NCI-H2227 treated with DMSO at 0.1 percent for 48 hours (cell line): ENCODE results near the gene OLFM1.

ENCODE experiments used
- DNase-seq: peaks from one replicate; lab custom pipeline; 2025; lab: John Stamatoyannopoulos, UW

Gene OLFM1

GRCh38 chr9:135087489-135087792 is at the start of gene OLFM1:
Gene OLFM1, plus strand, starts transcription at chr9:135087668. Its CDS starts 322 bp downstream, at chr9:135087990.
- peak; percentile 28 for DNase-seq

GRCh38 chr9:135038331-135038730 is 49.1 kb upstream of the OLFM1 start:
- no peak for DNase-seq

GRCh38 chr9:135038826-135039225 is 48.6 kb upstream of the OLFM1 start:
- DNase-seq: no peak

- DNase-seq: no peak
Measured at GRCh38 chr9:135039266-135039870, 48.1 kb upstream of the OLFM1 start.

GRCh38 chr9:135039916-135040645 is 47.4 kb upstream of the OLFM1 start:
- no peak for DNase-seq

- no peak for DNase-seq
Measured at GRCh38 chr9:135040892-135041291, 46.6 kb upstream of the OLFM1 start.

GRCh38 chr9:135043345-135043744 is 44.1 kb upstream of the OLFM1 start:
- DNase-seq: no peak

GRCh38 chr9:135045264-135045927 is 42.1 kb upstream of the OLFM1 start:
- DNase-seq: no peak

GRCh38 chr9:135045928-135046738 is 41.3 kb upstream of the OLFM1 start:
- no peak for DNase-seq

- no peak for DNase-seq
Measured at GRCh38 chr9:135046739-135047350, 40.6 kb upstream of the OLFM1 start.

- no peak for DNase-seq
Measured at GRCh38 chr9:135047521-135047920, 39.9 kb upstream of the OLFM1 start.

- no peak for DNase-seq
Measured at GRCh38 chr9:135048046-135048757, 39.3 kb upstream of the OLFM1 start.

- DNase-seq: peak; percentile 77
Measured at GRCh38 chr9:135048758-135049444, 38.6 kb upstream of the OLFM1 start.

GRCh38 chr9:135049460-135049859 is 38.0 kb upstream of the OLFM1 start:
- no peak for DNase-seq

GRCh38 chr9:135050072-135050990 is 37.1 kb upstream of the OLFM1 start:
- DNase-seq: no peak

- DNase-seq: no peak
Measured at GRCh38 chr9:135051316-135052038, 36.0 kb upstream of the OLFM1 start.

- DNase-seq: no peak
Measured at GRCh38 chr9:135053133-135053532, 34.3 kb upstream of the OLFM1 start.

- DNase-seq: no peak
Measured at GRCh38 chr9:135055181-135055580, 32.3 kb upstream of the OLFM1 start.

GRCh38 chr9:135056541-135056940 is 30.9 kb upstream of the OLFM1 start:
- DNase-seq: no peak
